ENCODE data around the gene GMDS. TPM values are rescaled to one million over a fixed set of nuclear protein-coding genes. Genes with fewer than 3 reads are reported as not detected.

GMDS gene
- total RNA-seq, 1 experiment from 2014 or later = 5.4 TPM

DNA sequence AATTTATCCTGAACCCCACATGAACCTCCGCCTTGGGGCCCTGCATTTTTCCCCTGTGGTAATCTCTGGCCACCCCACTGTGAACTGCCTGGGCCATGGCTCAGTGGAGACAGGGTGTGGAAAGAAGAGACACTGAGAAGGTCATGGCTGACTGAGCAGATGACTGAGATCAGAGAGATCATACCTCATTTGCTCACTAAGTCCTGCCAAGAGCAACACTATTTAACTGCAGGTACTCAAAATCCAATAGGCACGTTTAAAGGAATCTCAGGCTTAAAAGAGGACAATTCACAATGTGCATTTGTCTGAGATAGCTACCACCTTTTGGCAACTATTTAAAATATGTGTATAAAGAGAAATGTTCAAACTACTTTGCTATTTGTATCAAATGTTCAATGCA lies 305.0 kb downstream of the GMDS start:
- DNase-seq (ENCODE audit: low spot score) = no peak

DNA sequence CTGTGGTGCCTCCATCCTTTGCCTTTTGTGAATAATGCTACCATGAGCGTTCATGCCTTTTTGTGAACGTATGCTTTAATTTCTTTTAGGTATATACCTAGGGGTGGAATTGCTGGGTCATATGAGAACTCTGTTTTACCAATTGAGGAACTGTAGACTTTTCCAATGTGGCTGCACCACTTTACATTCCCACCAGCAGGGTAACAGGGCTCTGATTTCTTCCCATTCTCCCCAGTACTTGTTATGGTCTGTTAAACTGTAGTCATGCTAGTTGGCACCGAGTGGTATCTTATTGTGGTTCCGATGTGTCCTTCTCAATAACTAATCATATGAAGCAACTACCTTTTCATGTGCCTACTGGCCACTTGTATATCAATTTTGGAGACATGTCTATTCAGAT lies 312.1 kb downstream of the GMDS start:
- no peak for DNase-seq (ENCODE audit: low spot score)

DNA sequence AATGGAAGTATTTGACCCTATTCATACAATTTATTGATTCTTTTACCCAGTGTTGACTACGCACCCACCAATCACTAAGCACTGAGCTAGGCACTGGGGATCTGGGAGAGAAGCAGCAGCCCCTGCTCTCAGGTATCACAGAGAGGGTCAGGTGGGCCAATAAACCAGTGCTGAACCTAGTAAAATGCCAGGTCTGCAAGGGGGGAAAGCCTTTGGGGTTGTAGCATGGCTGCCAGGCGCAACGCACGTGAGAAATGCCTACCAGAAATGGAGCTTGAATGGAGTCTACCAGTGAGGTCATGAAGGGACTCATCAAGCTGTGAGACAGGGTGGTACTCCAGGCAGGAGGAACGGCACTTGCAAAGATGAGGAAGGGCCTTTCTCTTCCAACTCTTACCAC lies 313.6 kb downstream of the GMDS start:
- no peak for DNase-seq (ENCODE audit: low spot score)

GRCh38 chr6:1930356-1930755 lies 315.0 kb downstream of the GMDS start:
- no peak for DNase-seq (ENCODE audit: low spot score)

DNA sequence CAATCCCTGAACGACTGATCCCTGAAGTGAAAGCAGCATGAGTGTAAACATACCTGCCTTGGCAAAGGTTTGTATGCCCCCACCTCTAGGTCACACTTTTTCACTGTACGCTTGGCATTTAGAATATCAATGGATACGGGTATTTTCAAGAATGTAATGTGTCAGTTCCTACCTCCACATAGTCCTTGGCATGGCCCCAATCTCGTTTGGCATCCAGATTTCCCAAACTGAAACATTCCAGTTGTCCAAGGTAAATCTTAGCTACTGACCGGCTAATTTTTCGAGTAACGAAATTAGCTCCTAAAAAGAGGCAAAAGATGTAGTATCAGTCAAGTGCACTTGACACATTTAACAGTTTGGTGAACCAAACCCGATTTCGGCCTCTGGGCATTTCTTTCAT lies 315.5 kb downstream of the GMDS start:
- no peak for DNase-seq (ENCODE audit: low spot score)

GRCh38 chr6:1925743-1926430 lies 319.5 kb downstream of the GMDS start:
- no peak for DNase-seq (ENCODE audit: low spot score)

- DNase-seq (ENCODE audit: low spot score) = no peak
Observed at GRCh38 chr6:1923449-1923848, 322.0 kb downstream of the GMDS start.

DNA sequence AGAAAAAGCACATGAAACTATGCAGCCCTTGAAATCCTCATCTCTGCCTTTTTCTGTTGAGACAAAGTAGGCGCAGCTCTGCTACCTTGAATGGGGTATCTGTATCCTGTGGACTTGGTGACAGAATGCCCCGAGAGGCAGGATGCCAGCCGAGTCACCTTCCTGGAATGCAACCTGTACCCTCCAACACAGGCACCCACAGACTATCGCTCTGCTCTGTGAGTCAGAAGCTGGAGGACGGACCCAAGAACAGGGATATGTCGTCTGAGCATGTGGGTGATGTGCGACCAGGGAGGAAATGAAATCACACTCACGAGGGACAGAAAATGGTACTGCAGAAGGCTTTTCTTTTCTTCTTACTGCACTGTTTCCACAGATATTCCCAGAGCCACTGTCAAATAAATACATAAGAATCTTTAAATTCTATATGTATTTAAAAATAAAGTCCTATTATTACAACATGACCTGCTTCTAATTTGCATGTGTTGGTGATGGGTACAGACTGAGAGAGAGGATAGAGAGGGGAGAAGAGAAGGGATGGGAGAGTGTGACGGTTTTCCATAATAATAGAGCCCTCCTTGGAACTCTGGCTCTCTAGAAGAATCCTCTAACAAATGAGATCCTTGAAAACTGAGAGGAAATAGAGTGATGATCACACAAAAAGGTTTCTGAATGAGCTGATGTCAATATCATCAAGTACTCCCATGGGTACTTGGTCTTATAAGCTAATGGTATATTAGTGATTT lies 327.6 kb downstream of the GMDS start:
- DNase-seq (ENCODE audit: low spot score) = peak; percentile 99

DNA sequence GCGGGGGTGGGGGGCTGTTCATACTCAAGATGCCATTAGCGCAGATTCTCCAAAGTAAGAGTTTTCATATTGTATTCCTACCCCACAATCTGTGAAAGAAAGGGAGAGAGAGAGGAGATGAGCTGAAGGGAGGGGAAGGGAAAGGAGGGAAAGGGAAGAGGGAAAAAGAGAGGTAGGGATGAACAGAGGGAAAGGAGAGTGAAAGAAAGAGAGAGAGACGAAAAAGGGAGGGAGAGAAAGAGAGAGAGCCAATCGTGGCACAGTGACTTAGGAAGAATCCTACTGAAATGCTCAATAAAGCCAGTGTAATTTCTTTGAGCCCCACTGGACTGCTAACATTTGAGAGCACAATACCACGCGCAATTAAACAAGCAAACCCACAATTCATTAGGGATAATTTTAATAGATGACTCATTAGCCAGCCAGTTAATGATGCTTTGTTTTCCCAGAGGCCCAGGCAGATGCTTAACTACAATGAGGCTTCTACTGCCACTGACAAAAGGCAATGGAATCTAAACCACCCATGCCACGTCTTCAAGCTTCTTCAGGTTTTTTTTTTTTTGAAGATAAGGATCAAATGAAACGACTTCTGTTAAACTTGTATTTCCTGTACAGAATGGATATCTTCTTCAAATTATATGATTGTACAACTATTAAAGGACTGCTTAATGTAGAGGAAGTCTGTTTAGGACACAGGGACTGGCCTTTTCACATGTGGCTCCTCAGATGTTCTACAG lies 328.9 kb downstream of the GMDS start:
- DNase-seq (ENCODE audit: low spot score) = peak; percentile 69

DNA sequence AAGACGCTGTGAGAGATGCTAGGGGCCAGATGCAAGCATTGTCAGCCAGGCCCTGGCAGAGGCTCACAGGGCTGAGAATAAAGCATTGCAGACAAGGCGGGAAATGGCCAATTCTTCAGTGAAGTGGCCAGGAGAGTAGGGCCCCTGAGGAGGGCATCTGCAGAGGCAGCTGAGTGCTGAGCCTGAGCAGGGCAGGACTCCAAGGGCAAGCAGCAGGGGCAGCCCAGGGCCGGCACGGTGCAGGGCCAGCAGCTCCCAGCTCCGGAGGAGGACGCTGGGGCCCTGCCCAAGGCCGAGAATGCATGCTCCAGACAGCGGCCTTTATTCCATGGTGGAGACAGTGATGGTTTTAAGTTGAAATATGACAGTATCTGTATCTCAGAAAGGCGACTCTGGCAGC lies 330.2 kb downstream of the GMDS start:
- DNase-seq (ENCODE audit: low spot score) = no peak

DNA sequence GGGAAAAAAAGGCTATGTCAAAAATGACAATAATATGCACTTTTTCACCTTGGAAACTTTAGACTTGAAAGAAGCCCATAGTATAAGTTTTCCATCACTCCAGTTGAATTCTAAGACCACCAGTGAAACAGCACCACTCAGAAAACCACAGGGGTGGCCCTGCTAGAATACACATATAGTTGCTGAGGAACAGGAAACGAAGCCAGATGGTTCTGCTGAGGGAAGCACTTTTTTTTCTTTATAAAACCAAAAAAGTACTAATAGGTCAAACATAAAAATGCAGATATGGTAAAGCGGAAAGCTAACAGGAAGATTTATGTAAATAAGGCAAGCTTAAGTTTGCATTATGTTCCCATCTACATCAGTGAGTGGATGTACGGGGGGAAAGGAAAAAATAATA lies 331.8 kb downstream of the GMDS start:
- no peak for DNase-seq (ENCODE audit: low spot score)

DNA sequence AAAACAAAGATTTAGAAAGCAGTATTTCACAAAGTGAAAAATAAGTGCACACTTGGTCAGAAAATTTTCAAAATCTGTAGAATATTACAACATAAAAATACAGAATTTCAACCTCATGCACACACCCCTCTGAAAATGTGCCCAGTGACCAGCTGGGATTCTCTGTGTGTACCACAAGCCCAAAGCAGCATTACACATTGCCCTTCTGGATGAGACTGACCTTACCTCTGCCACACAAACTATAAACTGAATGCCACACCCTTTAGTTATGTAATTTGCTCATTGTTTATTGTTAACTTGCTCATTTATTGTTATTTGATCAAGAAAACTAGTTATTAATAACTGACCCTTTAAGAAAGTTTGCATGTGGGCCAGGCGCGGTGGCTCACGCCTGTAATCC lies 332.7 kb downstream of the GMDS start:
- DNase-seq (ENCODE audit: low spot score) = no peak

GRCh38 chr6:1911474-1911873 lies 333.9 kb downstream of the GMDS start:
- no peak for DNase-seq (ENCODE audit: low spot score)

GRCh38 chr6:1910621-1911407 lies 334.6 kb downstream of the GMDS start:
- no peak for DNase-seq (ENCODE audit: low spot score)

DNA sequence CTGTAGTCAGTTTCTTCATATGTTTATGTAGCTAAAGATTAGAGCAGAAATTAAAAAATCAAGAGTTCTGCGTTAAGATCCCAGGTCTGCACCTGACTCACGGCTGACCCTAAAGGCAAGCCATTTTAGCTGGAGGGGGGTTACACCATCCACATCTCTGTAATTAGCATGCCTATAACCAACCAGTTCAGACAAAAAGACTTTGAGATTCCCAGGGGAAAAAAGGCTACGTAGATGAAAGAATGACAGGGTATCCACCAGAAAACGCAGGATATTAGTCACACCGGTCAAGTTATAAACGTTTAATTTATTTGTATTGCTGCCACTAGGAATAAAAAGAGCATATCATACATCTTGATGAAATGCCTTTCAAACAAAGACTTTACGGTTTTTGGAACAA lies 336.6 kb downstream of the GMDS start:
- peak; percentile 28 for DNase-seq (ENCODE audit: low spot score)

GRCh38 chr6:1906609-1907008 lies 338.8 kb downstream of the GMDS start:
- no peak for DNase-seq (ENCODE audit: low spot score)

GRCh38 chr6:1906014-1906413 lies 339.4 kb downstream of the GMDS start:
- DNase-seq (ENCODE audit: low spot score) = no peak

GRCh38 chr6:1904898-1905297 lies 340.5 kb downstream of the GMDS start:
- DNase-seq (ENCODE audit: low spot score) = no peak

GRCh38 chr6:1904466-1904799 lies 341.0 kb downstream of the GMDS start:
- no peak for DNase-seq (ENCODE audit: low spot score)

DNA sequence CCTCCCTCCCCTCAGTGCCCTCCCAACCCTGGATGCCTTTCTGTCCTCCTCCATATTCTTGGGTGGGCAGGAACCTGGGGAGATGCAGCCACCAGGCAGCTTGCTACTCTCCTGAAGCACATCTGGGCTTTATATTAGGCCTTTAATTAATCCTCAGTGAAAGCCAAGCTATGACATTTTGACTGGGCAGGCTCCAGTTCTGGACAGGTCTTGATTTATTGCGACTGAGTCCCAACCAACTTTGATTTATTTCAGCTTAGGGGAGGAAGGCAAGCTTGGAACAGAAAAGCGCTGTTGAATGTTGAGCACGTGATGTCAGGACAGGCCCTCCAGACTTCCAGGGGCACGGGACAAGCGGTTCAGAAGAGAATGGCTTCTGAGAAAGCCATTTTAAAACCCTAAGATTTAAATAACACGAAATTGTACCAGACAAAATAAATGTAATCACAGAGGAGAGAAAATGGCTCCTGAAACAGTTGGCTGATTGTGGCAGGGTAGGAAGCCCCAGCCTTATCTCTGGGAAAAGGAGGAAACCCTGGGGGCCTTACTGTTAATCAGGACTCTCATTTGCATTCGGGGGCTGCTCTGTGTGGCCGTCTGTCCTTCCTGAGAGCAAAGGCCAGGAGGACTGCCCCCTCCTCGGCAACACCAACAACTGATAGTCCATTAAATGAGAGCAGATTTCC lies 341.5 kb downstream of the GMDS start:
- DNase-seq (ENCODE audit: low spot score) = no peak

DNA sequence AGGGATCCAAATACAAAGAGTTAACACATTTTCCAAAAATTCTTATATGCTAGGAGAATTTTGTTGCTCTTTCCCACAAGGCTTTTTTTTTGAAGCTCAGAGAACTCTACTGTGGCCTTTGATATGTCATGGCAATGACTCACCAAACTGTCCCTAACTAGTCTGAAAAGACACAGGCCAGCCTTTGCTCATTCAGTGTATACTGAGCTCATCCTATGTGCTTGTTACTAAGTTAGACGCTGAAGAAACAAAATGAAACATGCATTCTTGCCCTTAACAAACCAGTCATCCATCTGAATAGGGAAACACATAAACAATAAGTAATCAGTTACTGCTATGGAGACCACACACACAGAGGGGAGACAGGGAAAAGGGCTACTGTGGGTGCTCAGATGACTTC lies 343.8 kb downstream of the GMDS start:
- peak; percentile 21 for DNase-seq (ENCODE audit: low spot score)

GRCh38 chr6:1896897-1897296 lies 348.5 kb downstream of the GMDS start:
- DNase-seq (ENCODE audit: low spot score) = no peak
